Suprapubic skin (tissue), 4 donors: ENCODE results near the gene GLYATL1.

ENCODE experiments used
- CTCF ChIP-seq, 2 donors: fragments of 200-600 bp in 1 of 2; fragments of 450-650 bp in 1 of 2; sonication (generic) in 1 of 2; IDR thresholded peaks; one replicate each; pipeline ENCODE4 v1.5.1; 2016 to 2019; ENCODE audit warnings: antibody characterized with exemption in 2 of 2, mild to moderate bottlenecking in 1 of 2, moderate library complexity in 1 of 2
- POLR2A ChIP-seq, 2 donors: fragments of 450-650 bp; IDR thresholded peaks; one replicate each; pipeline ENCODE4 v1.6.1; 2017; ENCODE audit warnings: antibody characterized with exemption in 2 of 2, mild to moderate bottlenecking in 2 of 2, moderate library complexity in 2 of 2
- POLR2AphosphoS5 ChIP-seq, 3 donors: sonication (generic); formaldehyde crosslinking; IDR thresholded peaks; one replicate each; pipeline ENCODE4 v1.6.1; 2017; ENCODE audit warnings: antibody characterized with exemption in 3 of 3

DNA sequence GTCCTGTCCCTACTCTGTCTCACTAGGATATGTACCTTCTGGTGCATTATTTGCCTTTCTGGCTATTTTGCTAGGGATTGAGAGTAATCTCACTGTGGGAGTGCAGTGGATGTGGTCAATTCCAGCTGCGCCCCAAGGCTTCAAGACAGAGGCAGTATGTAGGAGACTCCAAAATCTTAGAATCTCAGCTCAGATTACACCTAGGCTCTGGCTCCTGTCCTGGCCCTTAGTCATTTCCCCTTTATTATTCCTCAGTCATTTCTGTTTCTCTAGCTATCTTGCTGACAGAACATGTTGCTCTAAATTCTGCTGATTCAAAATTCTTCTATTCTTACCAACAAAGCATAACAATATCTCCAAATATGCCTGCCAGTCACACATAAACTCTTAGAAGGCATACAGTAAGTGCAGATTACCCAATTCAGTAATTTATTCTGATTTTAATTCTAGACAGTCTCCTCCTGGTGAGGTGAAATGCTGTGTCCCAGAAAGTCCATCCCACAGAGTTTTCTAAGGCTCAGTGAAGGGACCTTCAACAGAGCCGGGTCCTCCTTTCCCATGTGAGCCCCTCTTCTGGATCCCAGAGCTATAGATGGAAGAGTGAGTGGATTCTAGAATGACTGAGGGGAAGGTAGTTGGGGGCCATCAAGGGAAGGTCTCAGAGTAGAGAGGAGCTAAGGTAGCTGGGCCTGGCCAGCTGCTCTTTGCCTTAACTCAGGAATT is 24.3 kb upstream of the GLYATL1 start:
- TF ChIP-seq CTCF (IDR thresholded peaks at IDR 0.05) (no peak), POLR2AphosphoS5 (IDR thresholded peaks at IDR 0.05) (no peak), POLR2A (IDR thresholded peaks at IDR 0.05) (no peak)
